GM12874 (cell line): ENCODE results near the gene KLHL40.

Source experiments
- CTCF ChIP-seq: IDR thresholded peaks from 2 replicates; pipeline ENCODE4 v1.5.1; 2011; ENCODE audit warnings: low read depth, mild to moderate bottlenecking, control low read depth, low read length, moderate library complexity; ENCODE audit not compliant: insufficient read depth

The KLHL40 gene

DNA sequence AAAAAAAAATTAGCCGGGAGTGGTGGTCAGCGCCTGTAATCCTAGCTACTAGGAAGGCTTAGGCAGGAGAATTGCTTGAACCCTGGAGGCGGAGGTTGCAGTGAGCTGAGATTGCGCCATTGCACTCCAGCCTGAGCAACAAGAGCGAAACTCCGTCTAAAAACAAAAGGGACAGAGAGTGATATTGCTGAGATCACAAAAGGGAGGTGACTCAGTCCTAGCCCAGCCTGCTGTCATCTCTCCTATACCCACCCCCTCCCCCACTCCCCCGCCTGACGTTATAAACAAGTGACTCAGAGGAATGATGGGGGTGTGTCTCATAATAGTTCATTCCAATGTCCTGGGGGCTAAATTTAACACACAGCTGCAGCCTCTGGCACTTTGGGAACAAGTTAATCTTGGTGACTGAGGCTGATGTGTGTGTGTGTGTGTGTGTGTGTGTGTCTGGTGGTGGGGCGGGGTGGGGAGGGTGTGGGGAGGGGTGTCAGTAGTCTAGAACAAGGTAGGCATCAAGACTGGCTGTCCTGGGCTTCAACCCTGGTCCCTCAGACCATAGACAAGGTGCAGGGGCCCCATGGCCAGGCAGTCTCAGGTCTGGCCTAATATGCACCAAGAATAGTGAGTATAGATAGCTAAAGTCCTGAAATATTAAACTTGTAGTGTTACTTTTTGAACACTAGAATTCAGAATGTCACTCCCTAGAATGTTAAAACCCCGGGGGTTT is 1.3 kb upstream of the KLHL40 start:
- no peak for TF ChIP-seq CTCF

GRCh38 chr3:42684632-42685362 is 540 bp upstream of the KLHL40 start:
- no peak for TF ChIP-seq CTCF

DNA sequence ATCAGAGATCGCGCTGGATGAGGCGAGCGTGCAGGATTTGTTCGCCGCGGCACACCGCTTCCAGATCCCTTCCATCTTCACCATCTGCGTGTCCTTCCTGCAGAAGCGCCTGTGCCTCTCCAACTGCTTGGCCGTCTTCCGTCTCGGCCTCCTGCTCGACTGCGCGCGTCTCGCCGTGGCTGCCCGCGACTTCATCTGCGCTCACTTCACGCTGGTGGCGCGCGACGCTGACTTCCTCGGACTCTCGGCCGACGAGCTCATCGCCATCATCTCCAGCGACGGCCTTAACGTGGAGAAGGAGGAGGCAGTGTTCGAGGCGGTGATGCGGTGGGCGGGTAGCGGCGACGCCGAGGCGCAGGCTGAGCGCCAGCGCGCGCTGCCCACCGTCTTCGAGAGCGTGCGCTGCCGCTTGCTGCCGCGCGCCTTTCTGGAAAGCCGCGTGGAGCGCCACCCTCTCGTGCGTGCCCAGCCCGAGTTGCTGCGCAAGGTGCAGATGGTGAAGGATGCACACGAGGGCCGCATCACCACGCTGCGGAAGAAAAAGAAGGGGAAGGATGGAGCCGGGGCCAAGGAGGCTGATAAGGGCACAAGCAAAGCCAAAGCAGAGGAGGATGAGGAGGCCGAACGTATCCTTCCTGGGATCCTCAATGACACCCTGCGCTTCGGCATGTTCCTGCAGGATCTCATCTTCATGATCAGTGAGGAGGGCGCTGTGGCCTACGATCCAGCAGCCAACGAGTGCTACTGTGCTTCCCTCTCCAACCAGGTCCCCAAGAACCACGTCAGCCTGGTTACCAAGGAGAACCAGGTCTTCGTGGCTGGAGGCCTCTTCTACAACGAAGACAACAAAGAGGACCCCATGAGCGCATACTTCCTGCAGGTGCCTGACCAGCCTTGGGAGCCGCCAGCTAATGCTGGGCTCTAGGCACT is 819 bp downstream of the KLHL40 start:
- no peak for TF ChIP-seq CTCF

DNA sequence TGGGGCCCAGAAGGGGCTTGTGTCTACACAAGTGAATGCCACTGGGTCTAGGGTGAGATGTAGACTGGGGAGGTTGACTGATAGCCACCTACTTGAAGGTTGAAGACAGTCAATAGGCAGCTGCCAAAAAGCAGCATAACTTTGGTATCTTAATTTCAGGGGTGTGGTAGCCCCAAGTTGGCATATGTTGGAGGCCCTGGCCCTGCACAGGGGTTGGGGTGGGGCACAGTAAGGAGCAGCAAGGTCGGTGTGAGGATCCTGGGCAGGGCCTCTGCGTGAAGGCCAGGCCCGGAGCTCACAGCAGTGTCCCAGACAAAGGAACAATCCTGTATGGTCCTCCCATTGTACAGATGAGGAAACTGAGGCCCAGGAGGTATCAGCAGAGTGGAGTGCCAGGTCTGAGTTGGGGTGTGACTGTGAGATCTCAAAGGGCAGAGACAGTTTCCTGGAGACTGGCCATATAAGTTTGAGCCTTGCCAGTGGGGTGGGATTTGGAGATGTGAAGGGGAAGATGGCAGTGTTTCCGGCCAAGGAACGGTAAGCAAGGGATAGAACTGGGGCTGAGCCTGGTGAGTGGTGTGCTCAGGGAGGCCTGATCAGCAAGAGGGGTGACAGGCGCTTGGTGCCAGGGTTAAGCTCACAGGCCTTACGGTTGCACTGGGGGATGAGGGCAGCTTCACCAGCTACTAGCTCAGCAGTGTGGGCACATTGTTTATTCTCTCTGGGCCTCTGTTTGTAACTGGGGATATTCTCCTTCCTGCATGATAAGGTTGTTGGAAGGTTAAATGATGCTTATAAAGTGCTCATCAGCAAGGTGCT is 1.7 kb downstream of the KLHL40 start:
- TF ChIP-seq CTCF: no peak

DNA sequence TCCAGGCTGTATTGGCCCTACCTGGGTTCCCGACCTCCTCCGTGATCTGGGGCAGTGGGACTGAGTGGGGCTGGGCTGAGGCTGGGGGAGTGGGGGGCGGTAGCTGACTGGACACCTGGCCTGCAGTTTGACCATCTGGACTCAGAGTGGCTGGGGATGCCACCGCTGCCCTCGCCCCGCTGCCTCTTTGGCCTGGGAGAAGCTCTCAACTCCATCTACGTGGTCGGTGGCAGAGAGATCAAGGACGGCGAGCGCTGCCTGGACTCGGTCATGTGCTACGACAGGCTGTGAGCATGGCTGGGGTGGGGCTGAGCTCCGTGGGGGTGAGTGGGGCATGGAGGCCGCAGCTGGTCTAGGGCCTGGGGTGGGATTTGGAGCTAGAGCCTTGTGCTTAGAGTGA is 2.7 kb downstream of the KLHL40 start:
- no peak for TF ChIP-seq CTCF

GRCh38 chr3:42688487-42689420 is 3.4 kb downstream of the KLHL40 start:
- TF ChIP-seq CTCF: no peak
